CD14-positive monocyte (primary cell): ENCODE measurements around the gene OLFML2B. TPM values are rescaled to one million over a fixed set of nuclear protein-coding genes. Genes with fewer than 3 reads are reported as not detected.

ENCODE experiments used
- DNase-seq, 3 donors: peaks; one replicate each; pipeline ENCODE4 v3.0.0-alpha.2; 2011 to 2022
- H2AFZ ChIP-seq: 2 replicates; pipeline ENCODE4 v1.6.0; 2012; ENCODE audit warnings: mild to moderate bottlenecking, low read depth, low read length, inconsistent platforms; ENCODE audit not compliant: insufficient read depth, poor library complexity, severe bottlenecking
- H3K27ac ChIP-seq, 2 donors: 1 replicate in 1 of 2; 2 replicates in 1 of 2; pipeline ENCODE4 v1.5.1; 2012 to 2013; ENCODE audit warnings: low read length in 2 of 2, control low read depth in 1 of 2, inconsistent platforms in 1 of 2, low read depth in 1 of 2, mild to moderate bottlenecking in 1 of 2
- H3K27me3 ChIP-seq, 2 donors: one replicate each; pipeline versions ENCODE4 v1.6.0 to v1.6.1; 2011 to 2013; ENCODE audit warnings: low read length in 2 of 2; ENCODE audit not compliant: control insufficient read depth in 2 of 2, insufficient read depth in 2 of 2
- H3K36me3 ChIP-seq, 2 donors: replicated peaks in 1 of 2; 1 replicate in 1 of 2; 2 replicates in 1 of 2; pipeline versions ENCODE4 v1.5.1 to v1.6.1; 2012 to 2013; ENCODE audit warnings: low read length in 2 of 2, control low read depth in 1 of 2, inconsistent platforms in 1 of 2, mild to moderate bottlenecking in 1 of 2; ENCODE audit not compliant: insufficient read depth in 2 of 2, control insufficient read depth in 1 of 2
- H3K4me1 ChIP-seq, 2 donors: 1 replicate in 1 of 2; 2 replicates in 1 of 2; pipeline versions ENCODE4 v1.5.1 to v1.6.1; 2012 to 2013; ENCODE audit warnings: low read length in 2 of 2, control low read depth in 1 of 2, inconsistent platforms in 1 of 2, mild to moderate bottlenecking in 1 of 2, moderate library complexity in 1 of 2; ENCODE audit not compliant: insufficient read depth in 2 of 2, control insufficient read depth in 1 of 2
- H3K4me2 ChIP-seq: replicated peaks from 2 replicates; pipeline ENCODE3; 2012; ENCODE audit warnings: low read length, moderate library complexity, mild to moderate bottlenecking; ENCODE audit not compliant: poor library complexity, severe bottlenecking; ENCODE audit errors: extremely low read depth
- H3K4me3 ChIP-seq, 3 experiments: fragments of 200-600 bp in 1 of 3; sonication (generic) in 1 of 3; replicated peaks in 1 of 3; 1 replicate in 2 of 3; 2 replicates in 1 of 3; pipeline ENCODE4 v1.5.1; 2011 to 2013; ENCODE audit warnings: low read length in 3 of 3, mild to moderate bottlenecking in 3 of 3, control low read depth in 2 of 3, low read depth in 2 of 3, inconsistent platforms in 1 of 3, moderate library complexity in 1 of 3
- H3K79me2 ChIP-seq: 2 replicates; pipeline ENCODE4 v1.6.0; 2012; ENCODE audit warnings: mild to moderate bottlenecking, control low read depth, inconsistent platforms, low read length, moderate library complexity; ENCODE audit not compliant: insufficient read depth
- H3K9ac ChIP-seq: 2 replicates; pipeline ENCODE4 v1.6.0; 2017; ENCODE audit warnings: low read length, mild to moderate bottlenecking; ENCODE audit not compliant: insufficient read depth, poor library complexity, severe bottlenecking
- H3K9me3 ChIP-seq, 2 donors: replicated peaks in 1 of 2; 1 replicate in 1 of 2; 2 replicates in 1 of 2; pipeline versions ENCODE4 v1.5.1 to v1.6.1; 2012 to 2013; ENCODE audit warnings: low read length in 2 of 2, control low read depth in 1 of 2; ENCODE audit not compliant: control insufficient read depth in 1 of 2, insufficient read depth in 1 of 2
- H4K20me1 ChIP-seq: 2 replicates; pipeline ENCODE4 v1.6.0; 2012; ENCODE audit warnings: mild to moderate bottlenecking, low read length, control low read depth, moderate library complexity; ENCODE audit not compliant: insufficient read depth
- H3K27ac Mint-ChIP-seq, 7 donors: one replicate each; pipeline ENCODE4 v1.8.0; 2020; ENCODE audit warnings: mild to moderate bottlenecking in 7 of 7, mixed read lengths in 7 of 7, moderate library complexity in 6 of 7, inconsistent platforms in 2 of 7
- H3K27me3 Mint-ChIP-seq, 3 donors: one replicate each; pipeline ENCODE4 v1.8.0; 2021 to 2022; ENCODE audit warnings: low read depth in 3 of 3, mild to moderate bottlenecking in 3 of 3, mixed read lengths in 3 of 3, moderate library complexity in 3 of 3, inconsistent platforms in 1 of 3
- H3K36me3 Mint-ChIP-seq, 2 donors: one replicate each; pipeline ENCODE4 v1.8.0; 2020; ENCODE audit warnings: mixed read lengths in 2 of 2, inconsistent platforms in 1 of 2, mild to moderate bottlenecking in 1 of 2
- H3K4me1 Mint-ChIP-seq: one replicate; pipeline ENCODE4 v1.8.0; 2020; ENCODE audit warnings: mild to moderate bottlenecking, mixed read lengths
- H3K4me3 Mint-ChIP-seq, 2 donors: one replicate each; pipeline ENCODE4 v1.8.0; 2020; ENCODE audit warnings: mild to moderate bottlenecking in 2 of 2, mixed read lengths in 2 of 2, moderate library complexity in 1 of 2
- H3K9me3 Mint-ChIP-seq, 7 donors: one replicate each; pipeline ENCODE4 v1.8.0; 2020 to 2022; ENCODE audit warnings: mixed read lengths in 7 of 7, mild to moderate bottlenecking in 6 of 7, moderate library complexity in 6 of 7, inconsistent platforms in 2 of 7
- WGBS: methylation state at CpG from one replicate; pipeline ENCODE4 v1.1.5; 2013; ENCODE audit warnings: missing lambda C conversion rate; ENCODE audit not compliant: insufficient coverage; 5-methylcytosine and 5-hydroxymethylcytosine counted together
- intact Hi-C, 2 donors: fragments of 100-400 bp; cut with micrococcal nuclease; formaldehyde crosslinking; loops; one replicate each; pipeline versions ENCODE4 v1.15.0 to v1.15.1; 2023
- polyA plus RNA-seq, 3 donors: library from polyadenylated mRNA; depleted of rRNA in 1 of 3; unstranded in 2 of 3; stranded (reverse) in 1 of 3; fragments of 300-500 nt in 2 of 3; fragments of >200 nt in 1 of 3; fragmentation: Illumina TruSeq in 2 of 3; gene quantifications; 1 replicate in 2 of 3; 2 replicates in 1 of 3; pipeline ENCODE4 v1.2.3, GENCODE V29; 2012 to 2021
- TF ChIP-seq, protein P1 (sequence below): fragments of 200-600 bp; IDR thresholded peaks from one replicate; pipeline ENCODE4 v1.8.0; 2022; ENCODE audit warnings: antibody characterized with exemption, mild to moderate bottlenecking

The OLFML2B gene
- polyA plus RNA-seq, 3 donors, result 0.66 to 1.4 (median 0.95) TPM

DNA sequence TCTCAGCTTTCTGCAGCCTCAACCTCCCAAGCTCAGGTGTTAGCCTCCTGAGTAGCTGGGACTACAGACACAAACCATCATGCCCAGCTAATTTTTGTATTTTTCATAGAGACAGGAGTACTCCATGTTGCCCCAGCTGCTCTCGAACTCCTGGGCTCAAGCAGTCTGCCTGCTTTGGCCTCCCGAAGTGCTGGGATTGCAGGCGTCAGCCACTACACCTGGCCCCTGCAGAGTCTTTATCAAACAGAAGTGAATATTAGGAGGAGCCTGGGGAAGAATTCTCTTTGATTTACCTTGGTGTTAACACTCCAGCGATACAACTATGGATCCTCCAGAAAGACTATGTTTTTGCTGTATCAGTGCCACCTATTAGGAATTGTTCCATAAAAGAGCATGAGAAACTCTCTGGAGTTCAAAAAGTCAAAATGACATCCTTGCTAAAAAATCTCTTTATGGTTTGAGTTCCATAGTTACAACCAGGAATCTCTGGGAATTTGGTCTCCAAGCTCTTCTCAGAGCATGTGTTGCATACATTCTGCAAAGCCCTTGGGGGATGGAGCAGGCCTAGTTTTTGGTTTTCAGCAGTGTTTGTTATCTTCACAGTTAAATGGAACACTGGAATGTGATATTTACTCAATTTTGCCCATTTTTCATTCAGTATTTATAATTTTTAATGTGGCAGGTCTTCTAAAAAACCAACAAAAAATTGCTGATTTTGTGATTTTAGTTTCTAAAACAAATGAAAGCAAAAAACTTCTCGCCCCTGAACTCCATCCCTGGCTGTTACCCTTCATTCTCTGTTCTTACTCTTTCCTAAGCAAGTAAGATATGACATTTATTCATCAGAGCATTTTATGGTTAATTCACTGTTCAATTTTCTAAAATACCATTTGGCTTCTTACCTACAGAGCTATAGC, 77.3 kb downstream of the OLFML2B start:
- WGBS, result 100% methylated on average over 3 of the region's 5 CpGs
- H3K4me3 Mint-ChIP-seq, result no peak overlapping the region
- H3K4me2 ChIP-seq, result no peak overlapping the region
- no peaks in the 10 kb centered on the region for H3K4me1 ChIP-seq
- no peaks in the 10 kb centered on the region for H3K27me3 Mint-ChIP-seq
- no peaks in the 10 kb centered on the region for H3K79me2 ChIP-seq
- TF ChIP-seq, protein P1, sequence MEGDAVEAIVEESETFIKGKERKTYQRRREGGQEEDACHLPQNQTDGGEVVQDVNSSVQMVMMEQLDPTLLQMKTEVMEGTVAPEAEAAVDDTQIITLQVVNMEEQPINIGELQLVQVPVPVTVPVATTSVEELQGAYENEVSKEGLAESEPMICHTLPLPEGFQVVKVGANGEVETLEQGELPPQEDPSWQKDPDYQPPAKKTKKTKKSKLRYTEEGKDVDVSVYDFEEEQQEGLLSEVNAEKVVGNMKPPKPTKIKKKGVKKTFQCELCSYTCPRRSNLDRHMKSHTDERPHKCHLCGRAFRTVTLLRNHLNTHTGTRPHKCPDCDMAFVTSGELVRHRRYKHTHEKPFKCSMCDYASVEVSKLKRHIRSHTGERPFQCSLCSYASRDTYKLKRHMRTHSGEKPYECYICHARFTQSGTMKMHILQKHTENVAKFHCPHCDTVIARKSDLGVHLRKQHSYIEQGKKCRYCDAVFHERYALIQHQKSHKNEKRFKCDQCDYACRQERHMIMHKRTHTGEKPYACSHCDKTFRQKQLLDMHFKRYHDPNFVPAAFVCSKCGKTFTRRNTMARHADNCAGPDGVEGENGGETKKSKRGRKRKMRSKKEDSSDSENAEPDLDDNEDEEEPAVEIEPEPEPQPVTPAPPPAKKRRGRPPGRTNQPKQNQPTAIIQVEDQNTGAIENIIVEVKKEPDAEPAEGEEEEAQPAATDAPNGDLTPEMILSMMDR, result no peak
- H3K4me1 Mint-ChIP-seq, result peaks cover 5% of the 10 kb centered on the region
- H3K36me3 ChIP-seq, result peaks cover 18 to 61% of the 10 kb centered on the region in 2 donors
- no peaks in the 10 kb centered on the region for H3K9me3 ChIP-seq
- peaks cover 54 to 55% of the 10 kb centered on the region in 2 donors for H3K36me3 Mint-ChIP-seq
- no peak overlapping the region for H2AFZ ChIP-seq
- H3K9me3 Mint-ChIP-seq, result peaks cover 0 to 2% (median 0%) of the 10 kb centered on the region in 7 donors
- no peak for DNase-seq
- intact Hi-C loops, result no loop called here
- H3K27ac Mint-ChIP-seq, result peak overlapping the region in 2 of 7 donors; percentile 27 to 43
- H3K27me3 ChIP-seq, result no peaks in the 10 kb centered on the region
- H3K27ac ChIP-seq, result no peak overlapping the region
- no peak overlapping the region for H3K4me3 ChIP-seq
- no peak overlapping the region for H3K9ac ChIP-seq
- no peaks in the 10 kb centered on the region for H4K20me1 ChIP-seq

DNA sequence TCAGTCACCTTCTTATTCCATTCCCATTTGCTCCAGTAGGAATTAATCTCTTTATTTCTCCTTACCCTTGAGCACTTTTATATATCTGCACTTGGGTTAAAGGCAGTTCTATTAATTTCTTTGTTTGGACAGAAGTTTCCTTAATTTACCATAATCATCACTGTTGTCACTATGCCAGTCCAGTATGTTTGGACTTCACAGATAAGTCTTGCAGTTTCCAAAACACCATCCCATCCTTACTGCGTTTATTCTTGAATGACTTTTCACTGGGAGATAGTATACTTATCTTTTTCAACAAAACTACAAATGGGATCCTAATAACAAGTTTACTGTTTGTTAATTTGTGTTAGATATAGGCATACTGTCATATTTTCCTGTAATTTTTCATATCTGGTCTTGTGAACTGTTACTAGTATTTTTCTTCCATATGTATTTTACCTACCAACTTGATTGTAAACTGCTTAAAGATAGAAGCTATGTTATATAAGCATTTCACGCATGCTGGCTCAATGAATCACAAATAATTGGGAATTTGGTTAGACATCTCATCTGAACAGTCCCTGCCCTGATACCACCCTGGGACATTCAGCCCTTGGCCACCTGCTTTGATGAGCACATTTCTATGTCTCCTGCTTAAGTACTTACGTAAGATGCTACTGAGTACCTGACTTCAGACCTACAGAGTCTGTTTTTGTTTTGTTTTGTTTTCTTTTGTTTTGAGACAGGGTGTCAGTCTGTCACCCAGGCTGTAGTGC, 78.2 kb downstream of the OLFML2B start:
- no CpG with 5 or more reads among the region's 3 CpGs for WGBS

More for the DNA sequence above, 78.2 kb downstream of the OLFML2B start:
- H3K9me3 ChIP-seq, result no peaks in the 10 kb centered on the region
- Mint-ChIP-seq H3K36me3 (peaks cover 54 to 57% of the 10 kb centered on the region in 2 donors), H3K27ac (peak overlapping the region in 2 of 7 donors; percentile 27 to 38), H3K4me3 (no peak overlapping the region), H3K4me1 (peaks cover 5% of the 10 kb centered on the region), H3K9me3 (peaks cover 0 to 2% (median 0%) of the 10 kb centered on the region in 7 donors), H3K27me3 (no peaks in the 10 kb centered on the region)
- no peaks in the 10 kb centered on the region for H3K4me1 ChIP-seq
- H3K27ac ChIP-seq, result no peak overlapping the region
- H3K36me3 ChIP-seq, result peaks cover 20 to 65% of the 10 kb centered on the region in 2 donors
- H3K79me2 ChIP-seq, result no peaks in the 10 kb centered on the region
- H3K4me2 ChIP-seq, result no peak overlapping the region
- no peak for DNase-seq
- intact Hi-C loops, result no loop called here
- no peak overlapping the region for H2AFZ ChIP-seq
- no peak overlapping the region for H3K9ac ChIP-seq
- no peaks in the 10 kb centered on the region for H4K20me1 ChIP-seq
- no peaks in the 10 kb centered on the region for H3K27me3 ChIP-seq
- no peak overlapping the region for H3K4me3 ChIP-seq
- TF ChIP-seq, protein P1, result no peak
